Measurements from ENCODE around the gene ALAS2.
"Not testable (repeated sequence)": the region's sequence is repeated elsewhere in the genome, so short reads cannot be mapped to it uniquely, and the experiment has no call there.

The ALAS2 gene

DNA sequence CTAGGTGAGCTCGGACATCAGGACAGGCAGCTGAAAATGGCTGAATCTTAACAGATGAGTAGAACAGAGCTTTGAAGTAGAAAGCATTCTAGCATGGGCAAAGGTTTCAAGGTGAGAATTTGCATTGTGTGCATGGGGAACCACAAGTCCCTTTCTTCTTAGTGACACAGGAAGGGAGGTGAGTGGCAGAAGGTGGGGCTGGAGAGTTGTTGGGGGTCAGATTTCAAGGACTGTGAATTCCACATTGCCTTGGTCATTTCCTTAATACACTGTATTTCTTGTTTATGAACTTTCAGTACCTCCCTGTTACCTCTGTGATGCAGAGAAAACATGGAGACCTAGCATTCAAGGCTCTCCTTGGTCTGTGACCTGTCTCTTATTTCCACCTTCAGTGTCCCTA lies 26.5 kb downstream of the ALAS2 start:
- DNase-seq, result no peak

DNA sequence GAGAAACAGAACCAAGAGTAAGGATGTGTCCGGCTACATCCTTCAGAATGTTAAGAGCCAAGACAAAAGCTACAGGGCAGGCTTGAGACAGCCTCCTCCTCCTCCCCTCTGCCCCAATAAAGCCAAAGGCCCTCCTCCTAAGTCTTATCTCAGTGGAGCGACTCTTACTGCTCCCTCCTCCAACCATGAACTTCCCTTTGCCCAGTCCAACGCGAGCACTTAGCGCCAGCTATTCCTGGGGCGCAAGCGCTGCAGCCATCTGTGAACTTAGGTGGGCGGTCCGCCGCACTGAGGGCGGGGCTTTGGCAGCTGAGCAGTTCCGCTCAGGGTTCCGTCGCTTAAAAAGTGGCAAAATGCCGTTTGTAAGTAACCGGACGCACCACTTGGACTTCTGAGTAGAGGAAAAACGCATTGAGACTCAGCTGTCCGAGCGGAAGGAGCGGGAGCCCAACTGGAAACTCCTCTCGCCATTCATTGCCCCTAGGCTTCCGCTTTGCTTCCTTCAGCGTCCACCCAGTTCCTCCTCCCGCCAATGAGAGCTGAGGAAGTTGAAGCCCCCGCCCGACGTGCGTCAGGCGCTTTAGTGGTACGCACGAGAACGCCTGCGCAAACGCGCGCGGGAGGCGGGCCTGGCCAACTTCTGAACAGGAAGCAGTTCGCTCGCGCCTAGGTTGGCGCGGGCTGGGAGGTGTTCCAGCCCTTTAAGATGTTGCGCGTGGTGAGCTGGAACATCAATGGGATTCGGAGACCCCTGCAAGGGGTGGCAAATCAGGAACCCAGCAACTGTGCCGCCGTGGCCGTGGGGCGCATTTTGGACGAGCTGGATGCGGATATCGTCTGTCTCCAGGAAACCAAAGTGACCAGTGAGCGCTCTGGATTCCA lies 30.8 kb downstream of the ALAS2 start, which contains the start of gene APEX2:
Gene APEX2, plus strand, starts transcription at position 647 of the 882 bp plus-strand sequence. Its CDS starts 60 bp downstream, at position 707.
- DNase-seq, result peak; percentile 99 to 100

DNA sequence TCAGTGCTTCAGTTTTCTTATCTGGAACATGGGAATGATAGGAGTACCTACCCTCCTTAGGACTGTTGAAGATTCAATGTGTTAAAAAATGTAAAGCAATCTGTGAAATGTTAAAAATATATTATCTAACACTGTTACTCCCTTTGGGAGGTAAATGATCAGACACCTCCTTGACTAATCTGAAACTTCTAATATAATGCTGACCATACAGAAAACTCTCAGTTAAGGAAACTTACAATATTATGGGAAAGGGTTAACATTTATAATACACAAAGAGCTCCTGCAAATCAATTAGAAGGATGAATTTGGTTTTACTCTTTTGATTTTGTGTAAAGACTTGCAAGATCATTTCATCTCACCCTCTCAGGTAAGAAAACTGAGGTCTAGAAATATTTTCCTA lies 35.2 kb downstream of the ALAS2 start:
- DNase-seq, result no peak

DNA sequence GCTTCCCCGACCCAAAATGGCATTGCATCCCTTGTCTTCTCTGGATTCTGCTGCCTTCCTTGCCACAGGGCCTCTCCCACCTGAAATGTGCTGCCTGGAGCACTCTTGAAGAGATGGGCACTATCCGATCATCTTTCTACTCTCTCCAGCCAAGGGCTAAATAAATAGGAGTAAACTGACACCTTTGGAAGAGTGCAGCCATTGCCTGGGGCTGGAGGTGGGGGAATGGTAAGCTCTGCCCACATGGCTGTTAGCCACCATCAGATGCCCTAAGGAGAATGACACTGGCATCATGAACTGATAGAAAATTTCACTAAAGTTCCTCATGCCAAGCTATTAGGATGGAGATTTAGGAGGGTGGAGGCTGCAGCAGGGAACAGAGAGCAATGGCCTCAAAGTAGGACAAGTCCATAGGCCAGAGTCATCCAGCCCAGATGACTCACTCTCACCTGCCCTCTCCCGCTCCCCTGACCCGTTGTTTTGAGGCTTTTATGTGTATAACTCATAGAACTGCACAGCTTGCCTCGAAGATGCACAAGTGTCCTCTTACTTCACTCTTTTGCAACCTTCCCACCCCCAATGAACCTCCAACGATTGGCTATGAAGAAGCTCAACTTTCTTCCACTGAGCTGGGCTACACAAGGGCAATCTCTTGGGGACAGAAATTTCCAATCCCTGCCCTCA lies 36.0 kb downstream of the ALAS2 start:
- no peak for DNase-seq

DNA sequence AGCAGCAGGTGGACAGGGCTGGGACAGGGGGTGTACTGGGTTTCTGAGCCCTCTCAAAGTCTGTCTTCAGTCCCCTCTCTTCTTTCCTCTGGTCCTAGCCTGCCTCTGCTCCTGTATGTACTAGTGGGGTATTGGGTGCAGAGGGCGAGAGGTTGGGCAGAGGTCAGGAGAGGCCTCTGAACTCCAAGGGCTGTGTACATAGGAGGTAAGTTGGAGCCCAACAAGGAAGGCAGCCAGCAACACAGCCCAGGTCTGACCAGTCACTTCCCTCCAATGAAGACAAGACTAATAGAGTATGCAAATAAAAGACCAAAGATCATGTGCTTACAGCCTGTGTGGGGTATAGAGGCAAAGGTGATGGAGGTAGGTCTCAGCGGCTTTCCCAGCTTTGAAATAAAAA lies 36.7 kb downstream of the ALAS2 start, which contains the start of gene PFKFB1:
Gene PFKFB1, minus strand, starts transcription at position 90 of the 400 bp plus-strand sequence. CDS start 181 bp downstream, outside the sequence.
- DNase-seq, result no peak

DNA sequence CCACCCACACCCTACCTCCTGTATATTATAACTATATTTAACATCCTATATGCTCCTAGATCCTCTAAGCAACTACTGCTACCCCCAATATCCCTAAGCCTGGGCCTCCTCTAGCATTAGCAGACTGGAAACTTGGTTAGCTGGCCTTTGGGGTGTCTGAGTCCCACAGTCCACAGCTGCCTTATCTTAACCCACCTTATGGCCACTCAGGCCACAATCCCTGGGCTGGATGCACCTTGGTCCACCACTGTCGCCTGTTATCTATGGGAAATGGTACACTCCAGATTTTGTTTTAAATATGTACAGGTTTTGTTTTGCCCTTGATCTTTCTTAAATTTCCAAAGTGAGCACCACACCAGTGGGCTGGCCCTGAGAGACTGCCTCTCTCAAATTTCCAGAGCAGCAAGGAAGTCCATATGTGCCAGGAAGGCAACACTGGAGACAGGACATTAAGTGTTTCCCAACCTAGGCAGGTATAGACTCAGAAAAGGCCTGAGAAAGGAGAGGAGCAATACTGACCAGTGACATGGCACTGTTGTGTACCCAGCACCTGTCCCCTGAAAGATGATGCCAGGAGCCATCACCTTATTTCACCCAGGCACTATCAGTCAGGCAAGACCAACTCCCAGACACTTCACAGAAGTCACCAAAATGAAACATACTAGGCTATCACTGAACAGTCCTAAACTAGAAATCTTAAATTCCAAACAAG lies 37.7 kb downstream of the ALAS2 start:
- DNase-seq, result no peak

DNA sequence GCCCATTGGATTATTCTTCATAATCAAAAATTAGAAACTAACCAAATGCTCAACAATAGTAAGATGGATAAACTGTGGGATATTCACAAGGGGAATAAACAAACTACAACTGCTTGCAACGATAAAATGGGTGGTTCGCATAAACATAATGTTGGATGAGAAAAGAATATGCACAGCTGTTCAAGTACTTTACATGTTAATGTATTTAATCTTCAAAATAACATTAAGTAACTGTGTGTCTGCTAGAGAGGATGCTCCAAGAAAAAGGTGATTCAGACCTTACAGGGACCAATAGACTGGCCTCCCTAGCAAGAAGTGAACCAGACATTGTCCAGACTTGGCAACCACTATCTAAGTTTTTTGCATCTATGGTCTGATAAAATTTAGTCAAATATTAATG lies 39.1 kb downstream of the ALAS2 start:
- DNase-seq, result no peak

DNA sequence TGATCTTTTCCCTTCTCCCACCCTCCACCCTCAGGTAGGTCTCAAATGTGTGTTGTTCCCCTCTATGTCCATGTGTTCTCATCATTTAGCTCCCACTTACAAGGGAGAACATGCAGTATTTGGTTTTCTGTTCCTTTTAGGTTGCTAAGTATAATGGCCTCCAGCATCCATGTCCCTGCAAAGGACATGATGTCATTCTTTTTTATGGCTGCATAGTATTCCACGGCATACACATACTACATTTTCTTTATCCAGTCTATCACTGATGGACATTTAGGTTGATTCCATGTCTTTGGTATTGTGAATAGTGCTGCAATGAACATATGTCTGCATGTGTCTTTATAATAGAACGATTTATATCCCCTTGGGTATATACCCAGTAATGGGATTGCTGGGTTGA lies 47.5 kb downstream of the ALAS2 start:
- not testable (repeated sequence) for DNase-seq

DNA sequence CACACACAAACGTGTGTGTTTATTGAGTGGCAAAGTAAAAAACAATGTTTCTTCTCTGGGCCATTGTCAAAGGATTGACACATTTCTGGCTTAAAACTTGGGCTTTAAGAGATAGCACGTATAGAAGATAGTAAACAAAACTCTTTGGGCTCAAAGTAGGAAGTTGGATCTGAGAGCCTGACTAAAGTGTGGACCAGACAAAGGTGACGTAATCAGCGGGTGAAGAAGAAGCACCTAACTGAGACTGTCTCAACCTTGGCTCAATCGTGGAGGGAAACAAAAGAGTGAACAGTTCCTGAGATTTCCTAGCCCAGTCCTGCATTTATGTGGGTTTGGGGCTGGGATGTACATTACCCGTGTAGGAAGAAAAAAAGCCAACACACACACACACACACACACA lies 50.4 kb downstream of the ALAS2 start:
- DNase-seq, result no peak

DNA sequence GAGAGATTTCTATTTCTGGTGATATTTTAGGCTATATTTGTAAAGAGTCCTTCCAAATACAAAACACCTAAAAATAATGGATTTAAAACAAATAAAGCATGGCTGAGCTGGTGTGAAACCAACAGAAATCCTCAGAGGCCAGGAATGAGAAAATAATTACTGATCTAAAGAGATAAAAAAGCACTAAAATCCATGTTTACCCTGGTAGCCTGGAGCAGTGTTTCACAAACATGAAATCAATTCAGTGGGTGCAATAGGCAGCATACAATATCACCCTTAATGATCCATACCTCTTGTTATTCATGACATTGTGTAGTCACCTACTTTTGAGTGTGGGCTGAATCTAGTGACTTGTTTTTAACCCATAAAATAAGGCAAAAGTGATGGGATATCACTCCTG lies 51.3 kb downstream of the ALAS2 start:
- no peak for DNase-seq

DNA sequence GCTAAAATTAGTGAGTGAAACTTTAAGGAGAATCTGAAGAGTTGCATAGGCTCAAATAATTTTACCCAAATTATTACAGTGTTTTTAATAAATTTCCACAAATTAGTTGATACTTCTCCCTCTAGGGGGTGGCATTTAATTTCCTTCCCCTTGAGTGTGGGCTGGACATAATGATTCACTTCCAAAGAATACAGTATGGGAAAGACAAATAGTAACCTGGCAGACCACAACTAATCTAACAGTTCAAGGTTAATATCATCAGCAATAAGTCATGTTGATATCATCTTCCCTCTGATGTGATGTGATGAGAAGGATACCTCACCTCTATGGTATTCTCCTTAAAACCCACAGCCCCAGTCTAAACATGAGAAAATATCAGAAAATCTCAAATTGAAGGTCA lies 52.3 kb downstream of the ALAS2 start:
- DNase-seq, result no peak

DNA sequence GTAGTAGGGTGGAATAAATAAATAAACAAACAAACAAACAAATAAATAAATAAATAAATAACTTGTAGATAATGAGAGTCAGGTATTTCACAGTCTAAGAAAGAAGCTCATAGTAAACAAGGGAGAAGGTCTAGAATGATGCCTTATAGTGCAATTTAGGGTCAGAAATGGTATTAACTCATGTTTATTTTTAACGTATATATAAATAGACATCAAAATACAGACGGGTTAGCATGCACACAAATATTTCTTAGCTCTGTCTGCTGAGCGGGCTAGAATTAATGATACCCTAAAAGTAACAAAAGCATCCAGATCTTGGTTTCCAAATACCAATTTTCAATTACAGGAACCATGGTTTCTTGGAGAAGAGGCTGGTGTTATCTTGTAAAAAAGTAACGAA lies 53.4 kb downstream of the ALAS2 start:
- DNase-seq, result no peak

DNA sequence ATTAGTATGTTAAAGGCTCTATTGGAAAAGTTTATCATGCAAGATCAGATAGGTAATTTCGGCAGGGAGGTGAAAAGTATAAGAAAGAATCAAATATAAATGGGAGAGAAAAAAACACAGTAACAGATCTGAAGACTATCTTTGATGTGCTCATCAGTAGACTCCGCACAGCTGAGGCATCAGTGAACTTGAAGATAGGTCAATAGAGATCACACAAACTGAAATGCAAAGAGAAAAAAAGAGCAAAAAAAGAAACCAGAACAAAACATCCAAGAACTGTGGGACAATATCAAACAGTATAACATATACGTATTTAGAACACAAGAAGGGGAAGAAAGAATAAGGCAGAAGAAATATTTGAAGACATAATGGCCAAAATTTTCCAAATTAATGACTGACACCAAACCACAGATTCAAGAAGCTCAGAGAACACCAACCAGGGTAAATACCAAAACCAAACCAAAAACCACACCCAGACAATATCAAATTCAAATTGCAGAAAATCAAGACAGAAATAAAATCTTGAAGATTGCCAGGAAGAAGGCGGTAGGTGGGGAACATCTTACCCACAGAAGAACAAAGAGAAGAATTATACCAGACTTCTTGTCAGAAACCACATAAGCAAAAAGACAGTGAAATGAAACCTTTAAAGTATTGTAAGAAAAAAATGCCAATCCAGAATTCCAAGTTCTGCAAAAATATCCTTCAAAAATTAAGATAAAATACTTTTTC lies 65.8 kb downstream of the ALAS2 start:
- no peak for DNase-seq

DNA sequence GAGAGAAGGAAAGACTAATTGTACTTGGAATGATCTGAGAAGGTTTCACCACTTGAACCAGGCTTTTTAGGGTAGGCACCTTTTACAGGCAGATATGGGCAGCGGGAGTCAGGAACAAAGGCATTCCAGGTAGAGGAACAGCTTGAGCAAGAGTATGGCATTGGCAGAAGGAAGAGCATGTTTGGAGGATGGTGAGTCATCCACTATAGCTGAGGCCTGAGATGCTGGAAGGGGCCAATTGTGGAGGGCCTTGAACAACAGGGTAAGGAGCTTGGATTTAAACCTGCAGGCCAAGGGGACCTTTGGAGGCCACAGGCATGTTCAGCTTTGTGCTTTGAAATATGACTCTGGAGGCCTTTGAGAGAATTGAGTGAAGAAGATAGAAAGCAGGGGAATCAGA lies 69.0 kb downstream of the ALAS2 start:
- no peak for DNase-seq

All from SHP77 (cell line).